ENCODE measurements around the gene SSTR4. TPM values are rescaled to one million over a fixed set of nuclear protein-coding genes. Genes with fewer than 3 reads are reported as not detected.
"Not testable (repeated sequence)": the region's sequence is repeated elsewhere in the genome, so short reads cannot be mapped to it uniquely, and the experiment has no call there.

Gene SSTR4
- not detected in 2 replicates for total RNA-seq

- DNase-seq (ENCODE audit: low read depth): no peak
Observed at GRCh38 chr20:23034721-23035671, at the start of gene SSTR4. TSS of gene SSTR4 (plus strand) at chr20:23035312. CDS start at chr20:23035484, 172 bp downstream.

- DNase-seq (ENCODE audit: low read depth): no peak
Observed at GRCh38 chr20:22986601-22987000, 48.5 kb upstream of the SSTR4 start.

GRCh38 chr20:22991424-22991823 is 43.7 kb upstream of the SSTR4 start:
- not testable (repeated sequence) for DNase-seq (ENCODE audit: low read depth)

GRCh38 chr20:22993823-22994222 is 41.3 kb upstream of the SSTR4 start:
- DNase-seq (ENCODE audit: low read depth): no peak

GRCh38 chr20:22995923-22996322 is 39.2 kb upstream of the SSTR4 start:
- DNase-seq (ENCODE audit: low read depth): no peak

- no peak for DNase-seq (ENCODE audit: low read depth)
Observed at GRCh38 chr20:22998476-22998875, 36.6 kb upstream of the SSTR4 start.

GRCh38 chr20:22999756-23000155 is 35.4 kb upstream of the SSTR4 start:
- peak; percentile 59 for DNase-seq (ENCODE audit: low read depth)

- no peak for DNase-seq (ENCODE audit: low read depth)
Observed at GRCh38 chr20:23000232-23000947, 34.7 kb upstream of the SSTR4 start.

- no peak for DNase-seq (ENCODE audit: low read depth)
Observed at GRCh38 chr20:23002276-23002675, 32.8 kb upstream of the SSTR4 start.

GRCh38 chr20:23003077-23003635 is 32.0 kb upstream of the SSTR4 start:
- DNase-seq (ENCODE audit: low read depth): no peak

- no peak for DNase-seq (ENCODE audit: low read depth)
Observed at GRCh38 chr20:23003881-23004460, 31.1 kb upstream of the SSTR4 start.

GRCh38 chr20:23005776-23006175 is 29.3 kb upstream of the SSTR4 start:
- DNase-seq (ENCODE audit: low read depth): no peak

- no peak for DNase-seq (ENCODE audit: low read depth)
Observed at GRCh38 chr20:23007462-23007861, 27.6 kb upstream of the SSTR4 start.

GRCh38 chr20:23007886-23008655 is 27.0 kb upstream of the SSTR4 start:
- no peak for DNase-seq (ENCODE audit: low read depth)

GRCh38 chr20:23008667-23009066 is 26.4 kb upstream of the SSTR4 start:
- DNase-seq (ENCODE audit: low read depth): no peak

GRCh38 chr20:23009636-23010035 is 25.5 kb upstream of the SSTR4 start:
- peak; percentile 31 for DNase-seq (ENCODE audit: low read depth)

- no peak for DNase-seq (ENCODE audit: low read depth)
Observed at GRCh38 chr20:23010096-23010495, 25.0 kb upstream of the SSTR4 start.

- no peak for DNase-seq (ENCODE audit: low read depth)
Observed at GRCh38 chr20:23011008-23011721, 23.9 kb upstream of the SSTR4 start.

GRCh38 chr20:23013429-23013828 is 21.7 kb upstream of the SSTR4 start:
- DNase-seq (ENCODE audit: low read depth): no peak

GRCh38 chr20:23017516-23017915 is 17.6 kb upstream of the SSTR4 start:
- peak; percentile 36 for DNase-seq (ENCODE audit: low read depth)

GRCh38 chr20:23018432-23018831 is 16.7 kb upstream of the SSTR4 start:
- DNase-seq (ENCODE audit: low read depth): no peak

Data from renal cortical epithelial cell (primary cell).